Activated T-cell treated with anti-CD3 and anti-CD28 coated beads, Interleukin-2, amount 50 U/mL, for 4 hours (primary cell): Measurements from ENCODE around the gene GALE. TPM values are rescaled to one million over a fixed set of nuclear protein-coding genes. Genes with fewer than 3 reads are reported as not detected.
"Not testable (repeated sequence)": the region's sequence is repeated elsewhere in the genome, so short reads cannot be mapped to it uniquely, and the experiment has no call there.

Source experiments
- ATAC-seq, 2 donors: fragments of 200-7000 bp; cut with Tn5 transposase; one replicate each; pipeline ENCODE4 v1.10.0; 2021
- DNase-seq: peaks from one replicate; pipeline ENCODE4 v3.0.0-alpha.2; 2020
- H3K27me3 Mint-ChIP-seq: one replicate; pipeline ENCODE4 v1.8.0; 2021; ENCODE audit warnings: low read depth, mixed read lengths
- H3K36me3 Mint-ChIP-seq: one replicate; pipeline ENCODE4 v1.8.0; 2022; ENCODE audit warnings: mixed read lengths; ENCODE audit not compliant: insufficient read depth
- H3K4me1 Mint-ChIP-seq: one replicate; pipeline ENCODE4 v1.8.0; 2021; ENCODE audit warnings: low read depth, mixed read lengths
- H3K4me3 Mint-ChIP-seq: one replicate; pipeline ENCODE4 v1.8.0; 2021; ENCODE audit warnings: mild to moderate bottlenecking, moderate library complexity, mixed read lengths
- H3K9me3 Mint-ChIP-seq: one replicate; pipeline ENCODE4 v1.8.0; 2021; ENCODE audit warnings: mixed read lengths
- total RNA-seq, 3 donors: library from RNA; stranded (reverse); gene quantifications; one replicate each; pipeline ENCODE4 v1.2.1, GENCODE V29; 2021

The GALE gene
- total RNA-seq, 3 donors from 2014 or later, result 55.9 to 65.3 (median 62.4) TPM

DNA sequence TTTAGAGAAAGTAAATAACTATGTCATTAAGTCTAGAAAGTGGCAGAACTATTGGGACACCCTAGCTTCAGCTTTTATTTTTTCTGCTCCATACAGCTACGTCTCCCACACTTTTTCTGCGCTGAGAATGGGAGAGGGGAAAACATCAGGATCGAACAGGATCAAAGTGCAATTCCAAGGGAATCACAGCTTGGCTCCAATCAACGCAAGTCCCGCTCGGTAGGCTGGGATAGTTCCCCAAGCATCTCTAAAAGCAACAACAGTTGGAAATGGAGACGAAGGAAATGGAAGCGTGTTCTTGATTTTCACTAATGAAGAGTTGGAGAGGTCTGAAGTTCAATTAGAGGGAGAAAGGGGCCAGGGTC is 24.1 kb upstream of the GALE start:
- H3K27me3 Mint-ChIP-seq, result no peaks in the 10 kb centered on the region
- H3K36me3 Mint-ChIP-seq, result no peaks in the 10 kb centered on the region
- peaks cover 10% of the 10 kb centered on the region for H3K4me1 Mint-ChIP-seq
- ATAC-seq (peak; percentile 13 to 16), DNase-seq (no peak)
- no peaks in the 10 kb centered on the region for H3K9me3 Mint-ChIP-seq
- peak overlapping the region; percentile 95 for H3K4me3 Mint-ChIP-seq

DNA sequence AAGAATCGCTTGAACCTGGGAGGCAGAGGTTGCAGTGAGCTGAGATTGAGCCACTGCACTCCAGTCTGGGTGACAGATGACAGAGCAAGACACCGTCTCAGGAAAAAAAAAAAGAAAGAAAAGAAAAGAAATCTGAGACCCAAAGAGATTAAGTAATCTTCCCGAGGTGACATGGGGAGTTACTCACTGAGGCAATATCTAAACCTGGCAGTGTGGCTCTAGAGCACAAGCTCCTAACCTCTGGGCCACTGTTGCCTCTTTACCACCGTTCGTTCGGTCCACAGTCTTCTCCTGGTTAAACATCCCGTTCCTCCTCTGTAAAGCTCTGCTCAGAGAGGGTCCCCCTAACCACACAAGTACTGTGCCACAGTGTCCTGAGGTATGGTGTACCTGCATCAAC is 23.2 kb upstream of the GALE start:
- Mint-ChIP-seq H3K27me3 (no peaks in the 10 kb centered on the region), H3K9me3 (no peaks in the 10 kb centered on the region)

DNA sequence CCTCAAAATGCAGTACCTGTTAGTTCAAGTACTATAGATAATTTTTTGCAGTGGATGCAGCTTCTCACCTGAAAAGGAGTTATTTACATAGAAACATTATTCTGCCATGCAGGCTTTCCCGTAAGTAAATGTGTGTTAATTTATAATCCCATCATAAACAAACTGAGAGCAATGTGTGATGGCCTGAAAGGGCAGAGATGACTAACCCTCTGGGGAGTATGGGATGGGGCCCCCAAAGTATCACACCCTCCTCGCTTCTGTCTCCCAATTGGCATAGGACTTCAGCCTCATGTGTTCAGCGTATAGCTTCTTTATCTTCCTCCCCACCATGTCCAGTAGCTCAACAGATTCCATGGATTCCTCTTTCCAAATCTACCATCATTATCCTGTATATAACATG is 17.1 kb upstream of the GALE start:
- H3K27me3 Mint-ChIP-seq, result no peaks in the 10 kb centered on the region
- peaks cover 13% of the 10 kb centered on the region for H3K36me3 Mint-ChIP-seq

More for the DNA sequence above, 23.2 kb upstream of the GALE start:
- no peaks in the 10 kb centered on the region for H3K36me3 Mint-ChIP-seq
- no peak for ATAC-seq
- no peak for DNase-seq
- peaks cover 10% of the 10 kb centered on the region for H3K4me1 Mint-ChIP-seq
- H3K4me3 Mint-ChIP-seq, result peak overlapping the region; percentile 95

DNA sequence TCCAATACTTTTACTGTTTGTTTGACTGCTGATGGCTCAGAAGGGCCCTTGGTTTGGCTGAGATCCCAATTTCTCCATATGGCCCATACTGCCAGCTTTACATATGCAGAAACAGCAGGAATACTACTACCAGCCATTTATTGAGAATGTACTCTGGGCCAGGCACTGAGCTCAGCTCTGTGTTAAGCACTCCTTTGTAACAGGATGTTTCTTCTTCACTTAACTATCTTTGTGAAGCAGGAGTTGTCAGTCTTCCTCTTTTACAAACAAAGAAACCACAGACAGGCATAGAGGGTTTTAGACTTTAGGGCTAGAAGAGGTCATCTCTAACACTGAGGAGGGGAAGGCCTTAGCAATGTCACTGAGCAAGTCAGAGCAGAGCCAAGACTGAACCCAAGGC is 16.4 kb upstream of the GALE start:
- ATAC-seq, result no peak
- H3K9me3 Mint-ChIP-seq, result no peaks in the 10 kb centered on the region
- DNase-seq, result no peak

More for the DNA sequence above, 17.1 kb upstream of the GALE start:
- Mint-ChIP-seq H3K4me3 (no peak overlapping the region), H3K9me3 (no peaks in the 10 kb centered on the region), H3K4me1 (no peaks in the 10 kb centered on the region)
- DNase-seq (no peak), ATAC-seq (no peak)

DNA sequence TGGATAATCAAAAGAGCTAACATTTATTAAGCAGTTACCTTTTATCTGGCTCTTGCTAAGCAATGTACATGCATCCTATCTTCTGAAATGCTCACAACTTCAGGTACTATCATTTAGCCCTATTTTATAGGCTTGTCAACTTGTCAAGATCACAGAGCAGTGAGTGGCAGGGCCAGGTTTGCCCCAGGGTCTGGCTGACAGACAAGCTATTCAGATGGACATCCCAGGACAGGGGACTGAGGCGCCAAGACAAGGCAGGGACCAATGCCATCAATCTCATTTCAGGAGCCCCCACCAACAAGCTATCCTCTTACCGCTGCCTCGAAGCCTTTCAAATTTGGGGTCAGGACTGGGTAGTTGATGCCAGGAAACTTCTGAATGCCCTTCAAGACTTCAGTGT is 15.8 kb upstream of the GALE start:
- DNase-seq, result no peak
- Mint-ChIP-seq H3K27me3 (no peaks in the 10 kb centered on the region), H3K4me1 (no peaks in the 10 kb centered on the region), H3K9me3 (no peaks in the 10 kb centered on the region), H3K36me3 (peaks cover 19% of the 10 kb centered on the region), H3K4me3 (no peak overlapping the region)
- ATAC-seq, result no peak

More for the DNA sequence above, 16.4 kb upstream of the GALE start:
- no peaks in the 10 kb centered on the region for H3K4me1 Mint-ChIP-seq
- no peaks in the 10 kb centered on the region for H3K27me3 Mint-ChIP-seq
- H3K36me3 Mint-ChIP-seq, result peaks cover 16% of the 10 kb centered on the region
- H3K4me3 Mint-ChIP-seq, result no peak overlapping the region

DNA sequence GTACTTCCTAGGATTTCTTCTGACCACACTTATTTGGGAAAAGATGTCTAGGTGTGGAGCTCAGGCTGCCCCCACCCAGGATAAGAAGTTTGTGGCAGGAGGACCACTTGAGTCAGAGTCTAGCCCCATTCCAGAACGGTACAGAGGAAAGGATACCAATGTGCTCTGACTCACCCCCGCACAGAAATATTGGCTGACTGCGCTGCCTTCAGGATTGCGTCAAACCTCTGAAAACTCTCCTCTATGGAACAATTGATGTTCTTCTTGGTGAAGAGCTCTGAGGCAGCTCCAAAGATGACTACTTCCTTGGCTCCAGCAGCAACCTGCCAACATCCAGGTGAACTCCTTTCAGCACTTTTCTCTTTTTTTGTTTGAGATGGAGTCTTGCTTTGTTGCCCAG is 13.5 kb upstream of the GALE start:
- no peak for ATAC-seq
- Mint-ChIP-seq H3K4me1 (peaks cover 10% of the 10 kb centered on the region), H3K36me3 (peaks cover 25% of the 10 kb centered on the region), H3K27me3 (no peaks in the 10 kb centered on the region), H3K4me3 (no peak overlapping the region), H3K9me3 (no peaks in the 10 kb centered on the region)
- DNase-seq, result no peak

DNA sequence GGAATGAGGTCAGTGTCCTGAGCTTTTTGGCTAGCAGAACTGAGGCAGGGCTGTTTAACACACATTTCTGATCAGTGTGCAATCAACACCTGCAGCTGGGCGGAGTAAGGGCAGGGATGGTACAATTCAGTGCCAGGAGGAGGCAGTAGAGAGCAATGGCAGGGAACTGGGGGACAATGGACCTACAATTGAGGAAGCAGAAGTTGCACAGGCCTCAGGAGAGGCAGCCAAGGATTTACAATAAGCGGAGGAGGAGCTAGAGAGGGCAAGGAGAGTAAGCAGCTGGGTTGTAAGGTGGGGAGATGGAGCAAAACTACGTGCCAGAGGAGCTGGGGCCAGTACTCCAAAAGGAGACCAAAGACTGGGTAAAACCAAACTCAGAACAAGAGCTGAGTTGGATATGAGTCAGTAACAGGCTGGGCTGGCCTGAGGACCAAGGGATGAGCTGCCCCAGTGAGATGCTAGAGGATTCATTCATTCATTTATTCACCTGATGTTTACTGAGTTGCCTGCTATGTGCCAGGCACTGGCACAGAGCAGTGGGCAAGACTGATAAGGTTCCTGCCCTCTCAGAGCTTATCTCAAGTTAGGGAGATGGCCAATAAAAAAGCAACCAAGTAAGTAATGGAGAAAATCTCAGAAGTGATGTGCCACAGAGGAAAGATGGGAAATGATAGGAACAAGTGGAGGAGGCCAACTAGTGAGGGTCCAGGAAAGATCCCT is 10.4 kb upstream of the GALE start:
- H3K27me3 Mint-ChIP-seq, result no peaks in the 10 kb centered on the region
- no peaks in the 10 kb centered on the region for H3K9me3 Mint-ChIP-seq
- DNase-seq (peak; percentile 36), ATAC-seq (peak; percentile 68 to 81)
- H3K4me1 Mint-ChIP-seq, result peaks cover 10% of the 10 kb centered on the region
- H3K4me3 Mint-ChIP-seq, result no peak overlapping the region
- H3K36me3 Mint-ChIP-seq, result peaks cover 14% of the 10 kb centered on the region

DNA sequence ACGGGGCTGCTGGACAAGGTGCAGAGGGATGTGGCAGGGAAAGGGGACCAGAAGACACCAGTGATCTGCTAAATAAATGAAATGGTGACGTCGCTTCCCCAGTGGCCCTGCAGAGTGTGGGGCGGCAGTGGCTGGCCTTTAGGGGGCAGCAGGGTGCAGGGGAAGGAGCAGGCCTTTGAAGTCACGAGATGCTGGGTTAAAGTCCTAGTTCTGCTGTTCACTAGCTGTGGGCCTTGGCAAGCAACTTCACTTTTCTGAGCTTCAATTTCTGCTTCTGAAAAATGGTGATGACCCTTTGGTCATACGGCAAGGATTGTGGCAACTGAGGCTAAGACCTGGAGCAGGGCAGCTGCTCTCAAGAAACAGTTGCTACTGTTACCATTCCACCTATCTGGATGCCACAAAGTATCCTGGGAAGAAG is 9.2 kb upstream of the GALE start:
- DNase-seq (peak; percentile 73), ATAC-seq (peak; percentile 94 to 95)
- no peak overlapping the region for H3K4me3 Mint-ChIP-seq
- H3K9me3 Mint-ChIP-seq, result no peaks in the 10 kb centered on the region
- peaks cover 10% of the 10 kb centered on the region for H3K4me1 Mint-ChIP-seq
- H3K27me3 Mint-ChIP-seq, result no peaks in the 10 kb centered on the region
- peaks cover 14% of the 10 kb centered on the region for H3K36me3 Mint-ChIP-seq

DNA sequence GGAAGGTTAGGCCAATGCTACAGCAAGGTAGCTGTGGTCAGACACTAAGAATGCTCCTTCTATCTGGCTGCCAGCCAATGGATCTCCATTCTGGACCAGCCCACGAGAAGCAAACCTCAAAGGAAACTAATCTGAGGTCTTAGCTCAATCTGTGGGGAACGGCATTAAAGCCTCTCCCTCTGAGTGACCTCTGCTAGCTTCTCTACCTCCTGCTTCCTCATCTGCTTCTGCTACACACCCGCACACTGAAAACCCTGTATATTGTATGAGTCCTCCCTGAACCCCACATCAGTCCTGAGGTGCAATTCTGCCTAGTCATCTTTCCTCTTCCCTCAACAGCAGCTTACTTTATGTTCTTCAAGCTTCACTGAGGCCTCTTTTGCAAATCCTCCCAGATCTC is 6.9 kb upstream of the GALE start:
- H3K9me3 Mint-ChIP-seq, result no peaks in the 10 kb centered on the region
- peaks cover 10% of the 10 kb centered on the region for H3K4me1 Mint-ChIP-seq
- no peak overlapping the region for H3K4me3 Mint-ChIP-seq
- ATAC-seq (no peak), DNase-seq (no peak)
- H3K27me3 Mint-ChIP-seq, result no peaks in the 10 kb centered on the region
- peaks cover 10% of the 10 kb centered on the region for H3K36me3 Mint-ChIP-seq

DNA sequence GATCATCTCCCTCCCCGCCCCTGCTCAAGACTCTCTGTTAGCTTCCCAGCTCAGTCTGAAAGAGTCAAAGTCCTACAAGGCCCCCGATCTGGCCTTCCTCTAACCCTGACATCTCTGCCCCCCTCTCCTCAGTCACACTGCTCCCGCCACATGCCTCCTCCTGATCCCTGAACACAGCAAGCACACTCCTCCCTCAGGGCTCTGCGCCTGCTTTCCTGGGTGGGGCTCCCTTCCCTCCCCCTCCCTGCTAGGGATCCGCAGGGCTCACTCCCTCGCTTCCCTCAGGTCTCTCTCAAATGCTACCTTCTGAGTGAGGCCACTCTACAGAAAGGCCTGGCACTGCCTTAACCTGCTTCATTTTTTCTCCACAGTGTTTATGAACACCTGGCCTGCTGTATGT is 5.7 kb upstream of the GALE start:
- ATAC-seq (no peak), DNase-seq (no peak)
- H3K36me3 Mint-ChIP-seq, result peaks cover 5% of the 10 kb centered on the region
- no peaks in the 10 kb centered on the region for H3K27me3 Mint-ChIP-seq
- H3K4me1 Mint-ChIP-seq, result peaks cover 13% of the 10 kb centered on the region
- no peak overlapping the region for H3K4me3 Mint-ChIP-seq
- H3K9me3 Mint-ChIP-seq, result no peaks in the 10 kb centered on the region

DNA sequence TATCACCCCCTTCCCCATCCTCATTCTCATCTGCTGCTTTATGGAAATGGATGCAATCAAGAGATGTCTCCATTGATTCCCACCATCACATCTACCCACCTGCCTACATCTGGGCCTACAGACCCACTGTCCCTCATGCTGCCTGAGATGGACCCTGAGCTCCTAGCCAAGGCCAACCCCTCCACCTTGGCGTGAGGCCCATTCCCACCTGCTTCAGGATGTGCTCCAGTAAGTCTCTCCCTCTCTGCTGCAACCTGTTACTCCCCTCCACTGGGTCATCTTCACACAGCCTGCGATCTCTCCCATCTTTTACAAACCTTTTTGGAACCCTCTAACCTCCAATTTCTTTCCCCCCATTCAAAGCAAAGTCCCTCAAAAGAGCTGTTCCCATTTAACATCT is 4.5 kb upstream of the GALE start:
- ATAC-seq (no peak), DNase-seq (no peak)
- H3K4me1 Mint-ChIP-seq, result peaks cover 8% of the 10 kb centered on the region
- H3K9me3 Mint-ChIP-seq, result no peaks in the 10 kb centered on the region
- no peaks in the 10 kb centered on the region for H3K36me3 Mint-ChIP-seq
- H3K4me3 Mint-ChIP-seq, result no peak overlapping the region
- H3K27me3 Mint-ChIP-seq, result no peaks in the 10 kb centered on the region

DNA sequence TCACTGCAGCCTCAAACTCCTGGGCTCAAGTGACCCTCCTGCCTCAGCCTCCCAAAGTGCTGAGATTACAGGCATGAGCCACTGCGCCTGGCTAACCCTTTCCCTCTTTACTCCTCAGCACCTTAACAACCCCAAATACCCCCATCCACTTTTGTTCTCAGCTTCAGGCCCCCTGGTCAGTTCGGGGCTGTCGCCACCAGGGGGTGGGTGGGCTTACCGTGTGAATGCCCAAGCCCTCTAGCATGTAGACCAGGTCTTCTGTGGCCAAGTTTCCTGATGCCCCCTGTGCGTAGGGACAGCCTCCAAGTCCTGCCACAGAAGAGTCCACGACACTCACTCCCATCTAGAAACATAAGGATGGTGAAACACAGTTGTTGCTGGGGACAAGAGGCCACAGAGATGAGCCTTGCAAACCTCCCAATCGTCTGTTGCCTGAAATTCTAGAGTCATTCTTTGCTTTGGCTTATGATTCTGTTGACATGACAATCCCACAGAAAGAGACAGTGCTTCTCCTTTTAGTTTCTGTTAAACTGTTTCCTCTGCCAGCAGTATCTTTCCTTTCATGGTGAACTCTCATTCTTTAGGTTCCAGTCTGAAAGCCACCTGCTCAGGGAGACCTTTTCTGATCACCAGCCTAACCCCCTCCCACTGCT is 3.8 kb upstream of the GALE start:
- H3K9me3 Mint-ChIP-seq, result no peaks in the 10 kb centered on the region
- H3K36me3 Mint-ChIP-seq, result no peaks in the 10 kb centered on the region

DNA sequence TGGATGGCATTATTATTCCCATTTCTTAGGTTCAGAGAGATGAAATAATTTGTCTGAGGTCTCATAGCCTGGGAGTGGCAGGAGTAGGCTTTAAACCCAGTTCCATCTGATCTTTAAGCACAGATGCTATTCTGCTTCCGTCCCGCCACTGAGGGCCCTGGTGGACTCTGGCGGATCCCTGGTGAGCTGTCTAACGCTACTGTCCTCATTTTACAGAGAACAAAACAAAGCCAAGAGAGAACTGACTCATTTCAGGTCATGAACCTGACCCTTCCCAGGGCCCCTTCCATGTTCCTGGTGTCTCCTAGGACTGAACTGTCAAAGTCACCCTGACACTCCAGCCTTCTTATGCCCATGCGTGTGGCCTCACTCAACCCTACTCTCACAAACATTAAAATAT is 3.1 kb upstream of the GALE start:
- DNase-seq, result no peak
- H3K4me1 Mint-ChIP-seq, result peaks cover 16% of the 10 kb centered on the region
- no peaks in the 10 kb centered on the region for H3K27me3 Mint-ChIP-seq
- no peak overlapping the region for H3K4me3 Mint-ChIP-seq
- H3K9me3 Mint-ChIP-seq, result no peaks in the 10 kb centered on the region
- H3K36me3 Mint-ChIP-seq, result no peaks in the 10 kb centered on the region
- ATAC-seq, result no peak

More for the DNA sequence above, 3.8 kb upstream of the GALE start:
- ATAC-seq, result no peak
- no peak for DNase-seq
- Mint-ChIP-seq H3K4me1 (peaks cover 10% of the 10 kb centered on the region), H3K27me3 (no peaks in the 10 kb centered on the region), H3K4me3 (no peak overlapping the region)

DNA sequence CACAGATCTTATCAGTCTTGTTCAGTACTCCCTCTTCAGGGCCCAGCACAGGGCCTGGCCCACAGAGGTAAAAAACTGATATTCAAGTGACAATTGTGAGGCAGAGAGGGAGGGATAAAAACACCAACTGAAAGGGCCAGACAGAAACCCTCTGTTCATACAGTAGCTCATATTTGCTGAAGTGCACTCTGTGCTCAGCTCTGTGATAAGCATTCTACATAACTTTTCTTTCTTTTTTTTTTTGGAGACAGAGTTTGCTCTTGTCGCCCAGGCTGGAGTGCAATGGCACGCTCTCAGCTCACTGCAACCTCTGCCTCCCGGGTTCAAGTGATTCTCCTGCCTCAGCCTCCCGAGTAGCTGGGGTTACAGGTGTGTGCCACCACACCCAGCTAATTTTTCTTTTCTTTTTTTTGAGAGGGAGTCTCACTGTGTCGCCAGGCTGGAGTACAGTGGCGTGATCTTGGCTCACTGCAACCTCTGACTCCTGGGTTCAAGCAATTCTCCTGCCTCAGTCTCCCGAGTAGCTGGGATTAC is 2.3 kb upstream of the GALE start:
- H3K36me3 Mint-ChIP-seq, H3K27me3 Mint-ChIP-seq, ATAC-seq, H3K4me3 Mint-ChIP-seq, DNase-seq, H3K9me3 Mint-ChIP-seq: not testable (repeated sequence)
- peaks cover 16% of the 10 kb centered on the region for H3K4me1 Mint-ChIP-seq

DNA sequence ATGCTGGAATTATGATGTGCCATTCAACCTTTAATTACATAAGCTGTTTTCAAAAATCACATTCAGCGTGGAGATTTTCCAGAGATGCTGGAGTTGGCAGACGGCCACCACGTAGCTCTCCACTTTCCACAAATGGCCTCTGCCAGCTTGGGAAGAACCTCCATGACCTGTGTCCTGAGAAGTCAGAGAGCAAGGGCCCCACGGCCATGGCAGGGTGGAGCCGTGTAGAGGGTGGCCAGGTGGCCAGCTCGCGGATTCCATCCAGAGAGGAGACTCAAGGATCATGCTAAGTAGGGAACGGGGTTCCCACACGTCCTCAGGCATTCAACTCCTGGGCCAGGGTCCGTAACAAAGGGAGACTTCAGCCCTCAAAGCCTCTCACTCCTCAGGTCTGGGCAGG is 1.3 kb upstream of the GALE start:
- Mint-ChIP-seq H3K27me3 (no peaks in the 10 kb centered on the region), H3K9me3 (no peaks in the 10 kb centered on the region), H3K4me1 (peaks cover 16% of the 10 kb centered on the region), H3K36me3 (no peaks in the 10 kb centered on the region), H3K4me3 (peak overlapping the region; percentile 91)
- no peak for DNase-seq
- ATAC-seq, result no peak
